ENCODE results near the gene PHLDB1.

PHLDB1 gene

DNA sequence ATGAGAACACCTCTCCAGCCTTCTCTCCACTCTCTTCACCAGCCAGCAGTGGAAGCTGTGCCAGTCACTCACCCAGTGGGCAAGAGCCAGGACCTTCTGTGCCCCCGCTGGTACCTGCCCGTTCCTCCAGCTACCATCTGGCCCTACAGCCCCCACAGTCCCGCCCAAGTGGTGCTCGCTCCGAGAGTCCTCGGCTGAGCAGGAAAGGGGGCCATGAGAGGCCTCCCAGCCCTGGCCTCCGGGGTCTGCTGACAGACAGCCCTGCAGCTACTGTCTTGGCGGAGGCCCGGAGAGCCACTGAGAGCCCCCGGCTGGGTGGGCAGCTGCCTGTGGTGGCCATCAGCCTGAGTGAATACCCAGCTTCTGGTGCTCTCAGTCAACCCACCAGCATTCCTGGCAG is 20.2 kb downstream of the PHLDB1 start:
- Histone ChIP-seq H3K27me3 (replicated peaks in 2 of 5; ENCODE audit: control insufficient read depth in 4 of 5, insufficient read depth in 5 of 5, low read length in 4 of 5) (no peaks in the 10 kb centered on the region), H3K4me3 (ENCODE audit: control insufficient read depth in 1 of 7, extremely low read depth in 1 of 7, insufficient read depth in 4 of 7, low read depth in 2 of 7, low read length in 6 of 7) (no peak overlapping the region), H3K27ac (ENCODE audit: insufficient read depth in 1 of 2, low read depth in 1 of 2, low read length in 2 of 2, poor library complexity in 1 of 2, severe bottlenecking in 2 of 2) (no peak overlapping the region), H3K9me3 (ENCODE audit: control extremely low read depth in 1 of 5, control insufficient read depth in 4 of 5, insufficient read depth in 2 of 5, low read depth in 1 of 5, low read length in 4 of 5) (no peaks in the 10 kb centered on the region), H3K4me1 (ENCODE audit: control extremely low read depth in 1 of 4, control insufficient read depth in 4 of 4, insufficient read depth in 4 of 4, low read length in 3 of 4) (peaks cover 0 to 3% (median 1%) of the 10 kb centered on the region in 4 experiments), H3K36me3 (ENCODE audit: control insufficient read depth in 4 of 4, insufficient read depth in 4 of 4, low read length in 3 of 4) (peaks cover 0 to 4% (median 0%) of the 10 kb centered on the region in 4 experiments)
- ChIA-PET CTCF (interaction anchor here (0.5 to 2.5 kb wide), 6 partner anchors 8 to 51 kb away, joined by 3 to 10 read pairs (median 4); no protein-coding TSS in a partner anchor), POLR2A (no interaction called here)
- WGBS (ENCODE audit: insufficient coverage): 97% methylated on average over 10 of the region's 10 CpGs
- no peak for DNase-seq

- over 99% methylated on average over 17 of the region's 20 CpGs for WGBS (ENCODE audit: insufficient coverage)
- ChIA-PET CTCF (interaction anchor here (0.5 to 2.5 kb wide), 7 partner anchors 8 to 51 kb away, joined by 3 to 10 read pairs (median 4); no protein-coding TSS in a partner anchor), POLR2A (no interaction called here)
- DNase-seq: no peak
- no peaks in the 10 kb centered on the region for H3K9me3 ChIP-seq (ENCODE audit: control extremely low read depth in 1 of 5, control insufficient read depth in 4 of 5, insufficient read depth in 2 of 5, low read depth in 1 of 5, low read length in 4 of 5)
- H3K27me3 ChIP-seq (replicated peaks in 2 of 5; ENCODE audit: control insufficient read depth in 4 of 5, insufficient read depth in 5 of 5, low read length in 4 of 5): no peaks in the 10 kb centered on the region
- no peak overlapping the region for H3K4me3 ChIP-seq (ENCODE audit: control insufficient read depth in 1 of 7, extremely low read depth in 1 of 7, insufficient read depth in 4 of 7, low read depth in 2 of 7, low read length in 6 of 7)
- H3K27ac ChIP-seq (ENCODE audit: insufficient read depth in 1 of 2, low read depth in 1 of 2, low read length in 2 of 2, poor library complexity in 1 of 2, severe bottlenecking in 2 of 2): no peak overlapping the region
- peaks cover 0 to 3% (median 1%) of the 10 kb centered on the region in 4 experiments for H3K4me1 ChIP-seq (ENCODE audit: control extremely low read depth in 1 of 4, control insufficient read depth in 4 of 4, insufficient read depth in 4 of 4, low read length in 3 of 4)
- peaks cover 0 to 4% (median 0%) of the 10 kb centered on the region in 4 experiments for H3K36me3 ChIP-seq (ENCODE audit: control insufficient read depth in 4 of 4, insufficient read depth in 4 of 4, low read length in 3 of 4)
Measured at GRCh38 chr11:118628031-118628430, 20.6 kb downstream of the PHLDB1 start.

GRCh38 chr11:118628432-118628831 is 21.0 kb downstream of the PHLDB1 start:
- ChIA-PET POLR2A (no interaction called here), CTCF (interaction anchor here (1.4 to 2.5 kb wide), 4 partner anchors 8 to 20 kb away, joined by 4 to 10 read pairs (median 4); no protein-coding TSS in a partner anchor)
- Histone ChIP-seq H3K36me3 (ENCODE audit: control insufficient read depth in 4 of 4, insufficient read depth in 4 of 4, low read length in 3 of 4) (peaks cover 0 to 4% (median 0%) of the 10 kb centered on the region in 4 experiments), H3K4me3 (ENCODE audit: control insufficient read depth in 1 of 7, extremely low read depth in 1 of 7, insufficient read depth in 4 of 7, low read depth in 2 of 7, low read length in 6 of 7) (no peak overlapping the region), H3K27me3 (replicated peaks in 2 of 5; ENCODE audit: control insufficient read depth in 4 of 5, insufficient read depth in 5 of 5, low read length in 4 of 5) (no peaks in the 10 kb centered on the region), H3K4me1 (ENCODE audit: control extremely low read depth in 1 of 4, control insufficient read depth in 4 of 4, insufficient read depth in 4 of 4, low read length in 3 of 4) (peaks cover 0 to 3% (median 1%) of the 10 kb centered on the region in 4 experiments), H3K27ac (ENCODE audit: insufficient read depth in 1 of 2, low read depth in 1 of 2, low read length in 2 of 2, poor library complexity in 1 of 2, severe bottlenecking in 2 of 2) (no peak overlapping the region), H3K9me3 (ENCODE audit: control extremely low read depth in 1 of 5, control insufficient read depth in 4 of 5, insufficient read depth in 2 of 5, low read depth in 1 of 5, low read length in 4 of 5) (no peaks in the 10 kb centered on the region)
- DNase-seq: no peak
- WGBS (ENCODE audit: insufficient coverage): 96% methylated on average over 12 of the region's 13 CpGs

DNA sequence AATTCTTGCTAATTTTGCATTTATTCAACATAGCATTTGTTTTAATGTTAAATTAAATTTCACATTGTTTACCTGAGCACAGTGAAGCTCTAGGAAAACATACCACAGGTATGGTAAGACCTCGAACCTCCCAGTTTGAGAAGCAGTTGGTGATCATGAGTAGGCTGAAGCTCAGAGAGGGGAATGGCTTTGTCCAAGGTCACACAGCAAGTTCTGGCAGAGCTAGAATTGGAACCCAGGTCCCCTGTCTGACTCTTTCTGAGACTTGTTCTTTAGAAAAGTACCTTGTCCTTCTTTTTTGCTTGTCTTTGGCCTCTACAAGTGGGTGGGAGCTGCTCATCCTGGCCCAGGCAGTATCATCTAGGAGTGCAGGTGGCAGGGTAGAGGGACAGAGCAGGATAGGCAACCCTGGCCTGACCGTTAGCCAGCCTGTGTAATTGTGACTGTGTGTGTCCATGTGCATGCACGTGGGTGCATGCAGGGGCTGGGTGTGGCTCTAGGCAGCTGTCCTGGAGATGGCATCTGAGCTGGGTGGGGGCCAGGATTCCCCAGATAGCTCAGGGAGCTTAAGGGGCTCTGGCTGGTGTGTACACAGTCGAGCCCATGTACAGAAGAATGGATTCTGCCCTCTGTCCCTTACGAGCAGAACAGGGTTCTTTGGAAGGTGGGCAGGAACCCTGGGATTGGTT is 21.6 kb downstream of the PHLDB1 start:
- CTCF ChIA-PET: interaction anchor here (1.4 to 2.1 kb wide), 3 partner anchors 8 to 20 kb away, joined by 4 to 5 read pairs (median 4); no protein-coding TSS in a partner anchor
- no peaks in the 10 kb centered on the region for H3K27me3 ChIP-seq (replicated peaks in 2 of 5; ENCODE audit: control insufficient read depth in 4 of 5, insufficient read depth in 5 of 5, low read length in 4 of 5)
- no peak overlapping the region for H3K27ac ChIP-seq (ENCODE audit: insufficient read depth in 1 of 2, low read depth in 1 of 2, low read length in 2 of 2, poor library complexity in 1 of 2, severe bottlenecking in 2 of 2)
- POLR2A ChIA-PET: no interaction called here
- no peaks in the 10 kb centered on the region for H3K9me3 ChIP-seq (ENCODE audit: control extremely low read depth in 1 of 5, control insufficient read depth in 4 of 5, insufficient read depth in 2 of 5, low read depth in 1 of 5, low read length in 4 of 5)
- H3K4me3 ChIP-seq (ENCODE audit: control insufficient read depth in 1 of 7, extremely low read depth in 1 of 7, insufficient read depth in 4 of 7, low read depth in 2 of 7, low read length in 6 of 7): no peak overlapping the region
- H3K36me3 ChIP-seq (ENCODE audit: control insufficient read depth in 4 of 4, insufficient read depth in 4 of 4, low read length in 3 of 4): peaks cover 0 to 4% (median 0%) of the 10 kb centered on the region in 4 experiments
- 83% methylated on average over 5 of the region's 5 CpGs for WGBS (ENCODE audit: insufficient coverage)
- no peak for DNase-seq
- H3K4me1 ChIP-seq (ENCODE audit: control extremely low read depth in 1 of 4, control insufficient read depth in 4 of 4, insufficient read depth in 4 of 4, low read length in 3 of 4): peaks cover 0 to 3% (median 1%) of the 10 kb centered on the region in 4 experiments

DNA sequence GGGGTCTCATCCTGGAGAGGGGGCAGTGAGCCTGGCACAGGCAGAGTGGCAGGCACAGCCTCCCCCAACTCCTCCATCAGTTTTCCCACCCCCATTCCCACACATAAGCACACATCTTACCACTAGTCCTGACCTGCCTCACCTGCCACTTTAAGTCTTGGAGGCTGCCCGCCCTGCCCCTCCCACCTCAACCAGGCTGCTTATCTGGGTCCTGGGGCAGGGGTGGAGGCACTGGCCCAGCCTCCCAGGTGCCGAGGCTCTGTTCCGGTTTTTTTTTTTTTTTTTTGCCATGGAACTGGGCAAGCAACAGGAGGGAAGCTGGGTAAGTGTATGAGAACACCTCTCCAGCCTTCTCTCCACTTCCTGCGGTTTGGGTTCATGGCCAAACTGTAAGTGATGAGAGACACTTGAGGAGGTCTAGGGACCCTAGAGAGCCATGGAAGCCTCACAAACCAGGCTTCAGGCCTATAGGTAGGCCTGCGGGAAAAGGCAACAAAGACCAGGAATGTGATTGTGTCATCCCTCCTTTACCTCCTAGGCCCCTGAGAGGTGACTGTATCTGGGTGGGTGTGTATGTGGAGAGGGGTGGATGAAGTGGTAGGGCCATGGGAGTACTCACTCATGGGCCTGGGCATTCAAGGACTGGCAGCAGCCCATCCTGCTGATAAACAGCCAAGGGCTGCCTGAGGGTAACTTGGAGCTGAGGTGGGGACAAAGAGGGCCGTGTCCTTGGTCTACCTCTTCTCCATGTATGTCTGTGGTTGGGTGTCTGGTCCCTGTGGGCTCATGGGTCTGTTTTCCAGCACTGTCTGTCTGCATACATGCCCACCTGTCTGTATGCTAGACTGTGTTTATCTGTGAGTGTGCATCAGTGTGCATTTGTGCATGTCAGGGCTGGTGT is 22.6 kb downstream of the PHLDB1 start:
- Histone ChIP-seq H3K27me3 (replicated peaks in 2 of 5; ENCODE audit: control insufficient read depth in 4 of 5, insufficient read depth in 5 of 5, low read length in 4 of 5) (no peaks in the 10 kb centered on the region), H3K4me3 (ENCODE audit: control insufficient read depth in 1 of 7, extremely low read depth in 1 of 7, insufficient read depth in 4 of 7, low read depth in 2 of 7, low read length in 6 of 7) (no peak overlapping the region), H3K27ac (ENCODE audit: insufficient read depth in 1 of 2, low read depth in 1 of 2, low read length in 2 of 2, poor library complexity in 1 of 2, severe bottlenecking in 2 of 2) (no peak overlapping the region), H3K9me3 (ENCODE audit: control extremely low read depth in 1 of 5, control insufficient read depth in 4 of 5, insufficient read depth in 2 of 5, low read depth in 1 of 5, low read length in 4 of 5) (no peaks in the 10 kb centered on the region), H3K36me3 (ENCODE audit: control insufficient read depth in 4 of 4, insufficient read depth in 4 of 4, low read length in 3 of 4) (peaks cover 0 to 4% (median 0%) of the 10 kb centered on the region in 4 experiments), H3K4me1 (ENCODE audit: control extremely low read depth in 1 of 4, control insufficient read depth in 4 of 4, insufficient read depth in 4 of 4, low read length in 3 of 4) (peaks cover 0 to 9% (median 1%) of the 10 kb centered on the region in 4 experiments)
- POLR2A ChIA-PET: no interaction called here
- no peak for DNase-seq
- CTCF ChIA-PET: interaction anchor here (1.8 to 2.1 kb wide), 2 partner anchors 10 to 21 kb away, joined by 4 read pairs; no protein-coding TSS in a partner anchor
- WGBS (ENCODE audit: insufficient coverage): 93% methylated on average over 6 of the region's 6 CpGs

- 96% methylated on average over 13 of the region's 14 CpGs for WGBS (ENCODE audit: insufficient coverage)
- DNase-seq: no peak
- Histone ChIP-seq H3K27me3 (replicated peaks in 2 of 5; ENCODE audit: control insufficient read depth in 4 of 5, insufficient read depth in 5 of 5, low read length in 4 of 5) (no peaks in the 10 kb centered on the region), H3K4me1 (ENCODE audit: control extremely low read depth in 1 of 4, control insufficient read depth in 4 of 4, insufficient read depth in 4 of 4, low read length in 3 of 4) (peaks cover 0 to 6% (median 0%) of the 10 kb centered on the region in 4 experiments), H3K36me3 (ENCODE audit: control insufficient read depth in 4 of 4, insufficient read depth in 4 of 4, low read length in 3 of 4) (peaks cover 0 to 4% (median 0%) of the 10 kb centered on the region in 4 experiments), H3K4me3 (ENCODE audit: control insufficient read depth in 1 of 7, extremely low read depth in 1 of 7, insufficient read depth in 4 of 7, low read depth in 2 of 7, low read length in 6 of 7) (no peak overlapping the region), H3K9me3 (ENCODE audit: control extremely low read depth in 1 of 5, control insufficient read depth in 4 of 5, insufficient read depth in 2 of 5, low read depth in 1 of 5, low read length in 4 of 5) (no peaks in the 10 kb centered on the region), H3K27ac (ENCODE audit: insufficient read depth in 1 of 2, low read depth in 1 of 2, low read length in 2 of 2, poor library complexity in 1 of 2, severe bottlenecking in 2 of 2) (no peak overlapping the region)
- POLR2A ChIA-PET: interaction anchor here (0.6 kb wide), 1 partner anchor 208 kb away, joined by 4 read pairs; no protein-coding TSS in a partner anchor
- CTCF ChIA-PET: interaction anchor here (1.7 to 6.6 kb wide), 3 partner anchors 9 to 21 kb away, joined by 4 to 55 read pairs (median 10); no protein-coding TSS in a partner anchor
Measured at GRCh38 chr11:118631142-118631909, 23.9 kb downstream of the PHLDB1 start.
